Posterior vena cava (tissue), 2 donors: ENCODE results near the gene SLA2. TPM values are rescaled to one million over a fixed set of nuclear protein-coding genes. Genes with fewer than 3 reads are reported as not detected.
"Not testable (repeated sequence)": the region's sequence is repeated elsewhere in the genome, so short reads cannot be mapped to it uniquely, and the experiment has no call there.

ENCODE experiments used
- DNase-seq: peaks from one replicate; pipeline ENCODE4 v3.0.0-alpha.2; 2020; ENCODE audit warnings: low spot score
- intact Hi-C, 2 donors: fragments of 100-400 bp; cut with DNase I; formaldehyde crosslinking; loops; one replicate each; pipeline versions ENCODE4 v1.14.1 to v1.14.2; 2022 to 2023
- long read RNA-seq, 2 donors: library from polyadenylated mRNA; unstranded; transcript quantifications; one replicate each; pipeline ENCODE4 v2.0.0, GENCODE V29; 2020 to 2021
- total RNA-seq, 2 donors: library from RNA; stranded (reverse); fragmentation: NEBNext Ultra II Directional; extraction: Animal tissue kit (Norgen Biotek cat#: 25700); gene quantifications; one replicate each; pipeline ENCODE4 v1.2.1, GENCODE V29; 2021
- donor health status: DM: yes; HTN: yes; CAD: no.
- donor health status: DM: yes; HTN: yes; CAD: no.

The SLA2 gene, protein sequence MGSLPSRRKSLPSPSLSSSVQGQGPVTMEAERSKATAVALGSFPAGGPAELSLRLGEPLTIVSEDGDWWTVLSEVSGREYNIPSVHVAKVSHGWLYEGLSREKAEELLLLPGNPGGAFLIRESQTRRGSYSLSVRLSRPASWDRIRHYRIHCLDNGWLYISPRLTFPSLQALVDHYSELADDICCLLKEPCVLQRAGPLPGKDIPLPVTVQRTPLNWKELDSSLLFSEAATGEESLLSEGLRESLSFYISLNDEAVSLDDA
- total RNA-seq = under 1 TPM; 0.38 to 0.46 TPM
- long read RNA-seq, donor 1, partial matches to known transcripts = 0 of 1 reads
- long read RNA-seq, donor 1, other reads (novel, unspliced or antisense) = 1 of 1 reads
- long read RNA-seq, donor 2 = 0 reads

DNA sequence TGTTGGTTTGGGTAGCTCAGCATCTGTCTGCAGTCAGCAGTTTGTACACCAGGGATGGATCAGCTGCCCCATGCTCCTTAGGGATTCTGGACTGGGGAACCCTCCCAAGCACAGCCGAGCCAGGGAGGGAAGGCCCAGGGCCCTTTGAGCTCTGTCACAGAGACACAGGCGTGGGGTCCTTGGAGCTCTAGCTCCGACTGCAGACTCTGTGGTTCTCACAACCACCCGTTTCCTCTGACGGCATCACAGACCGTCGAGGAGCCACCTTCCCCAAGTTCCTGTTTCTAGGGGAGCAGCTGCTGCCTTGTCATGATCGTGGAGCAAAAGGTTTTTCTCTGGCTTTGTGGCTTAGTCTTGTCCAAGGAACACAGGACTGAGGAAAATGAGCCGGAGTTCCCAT lies at the start of gene SLA2:
Gene SLA2, minus strand, starts transcription at position 199 of the 400 bp plus-strand sequence. CDS start 4,861 bp downstream, outside the sequence.
- no peak for DNase-seq
- intact Hi-C loops = no loop called here

DNA sequence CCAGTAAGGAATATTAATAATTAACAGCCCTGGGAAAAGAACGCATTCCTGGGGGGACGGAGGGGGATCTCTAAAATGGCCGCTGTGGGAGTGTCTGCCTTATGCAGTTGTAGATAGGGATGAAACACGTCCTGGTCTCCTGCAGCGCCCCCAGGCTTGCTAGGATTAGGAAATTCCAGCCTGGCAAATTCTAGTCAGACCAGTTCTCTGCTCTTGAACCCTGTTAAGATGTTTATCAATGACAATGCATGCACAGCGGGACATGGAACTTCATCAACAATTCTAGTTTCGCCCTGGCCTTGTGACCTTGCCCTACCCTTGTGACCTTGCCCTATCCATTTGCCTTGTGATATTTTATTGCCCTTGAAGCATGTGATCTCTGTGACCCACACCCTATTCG lies 49.5 kb upstream of the SLA2 start:
- DNase-seq, intact Hi-C loops: not testable (repeated sequence)

DNA sequence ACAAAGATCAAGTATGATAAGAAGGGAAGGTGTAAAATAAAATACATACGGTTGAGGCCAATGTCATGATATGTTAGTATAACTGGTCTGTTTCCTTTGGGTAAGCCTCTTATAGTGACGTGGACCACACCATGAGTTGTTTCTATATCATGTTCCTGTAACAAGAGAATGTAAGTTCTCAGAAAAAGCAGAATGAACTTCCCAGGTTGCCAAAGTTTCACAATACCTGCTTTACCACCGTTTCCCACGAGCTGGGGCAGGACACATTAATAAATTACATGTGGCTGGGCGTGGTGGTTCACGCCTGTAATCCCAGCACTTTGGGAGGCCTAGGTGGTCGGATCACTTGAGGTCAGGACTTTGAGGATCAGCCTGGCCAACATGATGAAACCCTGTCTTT lies 42.6 kb upstream of the SLA2 start:
- intact Hi-C loops = loop anchor here in 1 of 2 donors (5.0 kb wide), 1 partner anchor 456 kb away; no protein-coding TSS in a partner anchor

DNA sequence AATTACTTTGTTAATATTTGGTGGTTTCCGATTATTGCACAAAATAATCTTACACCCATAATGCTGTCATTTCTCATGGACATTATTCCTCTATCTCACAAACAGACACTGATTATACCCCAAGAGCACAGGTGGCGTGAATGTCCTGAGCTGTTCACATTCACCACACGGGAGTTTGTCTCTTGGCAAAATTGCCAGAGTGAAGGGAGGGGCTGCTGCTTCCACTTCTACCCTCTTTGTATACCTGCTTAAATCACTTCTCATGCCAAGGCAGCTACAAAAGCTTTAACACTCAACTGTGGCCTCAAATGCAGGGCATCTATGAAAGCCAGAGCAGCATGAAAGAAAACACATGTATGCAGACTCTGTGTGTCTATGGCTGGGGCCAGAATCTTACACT lies 41.9 kb upstream of the SLA2 start:
- intact Hi-C loops = loop anchor here in 1 of 2 donors (5.0 kb wide), 1 partner anchor 456 kb away; no protein-coding TSS in a partner anchor

More for the DNA sequence above, 42.6 kb upstream of the SLA2 start:
- DNase-seq = no peak

DNA sequence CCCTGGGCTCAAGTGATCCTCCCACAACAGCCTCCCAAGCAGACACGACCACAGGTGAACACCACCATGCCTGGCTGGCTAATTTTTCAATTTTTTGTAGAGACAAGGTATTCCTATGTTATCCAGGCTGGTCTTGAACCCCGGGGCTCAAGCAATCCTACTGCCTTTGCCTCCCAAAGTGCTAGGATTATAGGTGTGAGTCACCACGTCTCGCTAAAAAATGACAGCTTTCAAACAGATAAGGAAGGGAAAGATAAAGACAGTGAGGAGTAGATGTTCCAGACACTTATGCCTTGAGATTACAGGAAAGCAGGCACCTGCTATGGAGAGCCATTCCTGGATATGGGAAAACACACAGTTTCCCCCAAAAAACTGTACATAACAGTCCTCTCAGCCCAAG lies 40.9 kb upstream of the SLA2 start:
- no peak for DNase-seq
- intact Hi-C loops = loop anchor here in 1 of 2 donors (5.0 kb wide), 1 partner anchor 455 kb away; no protein-coding TSS in a partner anchor

More for the DNA sequence above, 41.9 kb upstream of the SLA2 start:
- no peak for DNase-seq

DNA sequence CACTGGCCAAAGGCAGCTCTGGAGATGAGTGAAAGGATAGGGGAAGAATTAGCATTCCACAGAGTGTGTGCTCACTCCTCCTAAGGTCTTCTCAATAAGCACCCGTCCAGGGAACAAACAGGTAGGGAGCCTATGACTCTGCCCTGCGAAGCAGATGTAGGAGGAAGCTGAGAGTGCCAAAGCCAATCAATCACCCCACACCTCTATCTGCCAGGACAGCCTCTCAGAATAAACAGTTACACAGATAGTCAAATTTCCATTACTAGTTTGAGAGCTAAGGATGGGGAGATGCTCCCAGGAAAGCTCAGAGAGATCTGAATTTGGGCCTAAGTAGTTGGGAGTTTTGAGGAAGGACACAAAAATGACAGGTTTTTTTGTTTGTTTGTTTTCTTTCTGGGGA lies 40.5 kb upstream of the SLA2 start:
- intact Hi-C loops = loop anchor here in 1 of 2 donors (5.0 kb wide), 1 partner anchor 454 kb away; no protein-coding TSS in a partner anchor
- no peak for DNase-seq

DNA sequence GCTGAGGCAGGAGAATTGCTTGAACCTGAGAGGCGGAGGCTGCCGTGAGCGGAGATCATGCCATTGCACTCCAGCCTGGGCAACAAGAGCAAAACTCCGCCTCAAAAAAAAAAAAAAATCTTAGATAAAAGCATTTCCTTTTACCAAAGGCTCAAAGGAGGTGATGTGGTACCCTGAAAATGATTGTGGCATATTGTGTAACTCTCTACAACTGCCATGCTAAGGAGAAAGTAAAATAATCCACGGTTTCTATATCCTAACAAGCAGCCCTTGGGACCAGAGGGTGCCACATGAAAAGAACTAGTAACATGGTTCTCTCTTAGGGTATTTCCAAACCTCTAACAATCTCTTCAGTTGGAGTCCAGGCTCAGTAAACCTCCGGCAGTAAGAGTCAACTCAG lies 38.8 kb upstream of the SLA2 start:
- DNase-seq = no peak
- intact Hi-C loops = loop anchor here in 1 of 2 donors (5.0 kb wide), 1 partner anchor 452 kb away; no protein-coding TSS in a partner anchor

DNA sequence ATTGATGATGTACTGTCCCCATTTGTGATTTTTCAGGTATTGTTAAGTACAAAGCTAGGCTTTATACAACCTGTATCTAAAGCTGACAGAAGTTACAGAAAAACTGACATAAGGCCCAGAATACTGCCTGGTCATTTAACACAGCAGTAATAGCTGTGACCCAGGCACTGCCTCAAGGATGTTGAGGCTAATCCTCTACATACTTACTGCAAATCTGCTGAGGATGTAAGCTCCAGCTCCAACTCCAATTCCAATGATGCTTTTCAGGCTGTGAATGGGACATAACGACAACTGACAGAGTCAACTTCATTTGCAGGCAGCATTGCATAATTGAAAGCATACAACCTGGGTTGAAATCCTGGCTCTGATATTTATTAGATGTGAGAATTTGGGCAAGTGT lies 36.3 kb upstream of the SLA2 start:
- no peak for DNase-seq
- intact Hi-C loops = no loop called here

DNA sequence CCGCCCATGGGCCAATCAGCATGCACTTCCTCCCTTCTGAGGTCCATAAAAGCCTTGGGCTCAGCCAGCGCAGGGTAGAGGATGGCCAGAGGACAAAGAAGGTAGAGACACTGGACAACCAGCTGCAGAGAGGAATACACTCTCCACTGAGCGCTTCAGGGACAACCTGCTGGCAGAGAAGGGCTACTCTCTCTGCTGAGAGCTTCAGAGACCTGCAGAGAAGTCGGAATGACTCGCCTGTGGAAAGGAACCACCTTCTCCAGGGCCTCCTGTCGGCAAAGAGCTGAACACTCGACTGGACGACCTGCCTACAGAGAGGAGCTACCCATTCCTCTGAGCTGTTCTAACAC lies 31.4 kb upstream of the SLA2 start:
- no peak for DNase-seq
- intact Hi-C loops = no loop called here

DNA sequence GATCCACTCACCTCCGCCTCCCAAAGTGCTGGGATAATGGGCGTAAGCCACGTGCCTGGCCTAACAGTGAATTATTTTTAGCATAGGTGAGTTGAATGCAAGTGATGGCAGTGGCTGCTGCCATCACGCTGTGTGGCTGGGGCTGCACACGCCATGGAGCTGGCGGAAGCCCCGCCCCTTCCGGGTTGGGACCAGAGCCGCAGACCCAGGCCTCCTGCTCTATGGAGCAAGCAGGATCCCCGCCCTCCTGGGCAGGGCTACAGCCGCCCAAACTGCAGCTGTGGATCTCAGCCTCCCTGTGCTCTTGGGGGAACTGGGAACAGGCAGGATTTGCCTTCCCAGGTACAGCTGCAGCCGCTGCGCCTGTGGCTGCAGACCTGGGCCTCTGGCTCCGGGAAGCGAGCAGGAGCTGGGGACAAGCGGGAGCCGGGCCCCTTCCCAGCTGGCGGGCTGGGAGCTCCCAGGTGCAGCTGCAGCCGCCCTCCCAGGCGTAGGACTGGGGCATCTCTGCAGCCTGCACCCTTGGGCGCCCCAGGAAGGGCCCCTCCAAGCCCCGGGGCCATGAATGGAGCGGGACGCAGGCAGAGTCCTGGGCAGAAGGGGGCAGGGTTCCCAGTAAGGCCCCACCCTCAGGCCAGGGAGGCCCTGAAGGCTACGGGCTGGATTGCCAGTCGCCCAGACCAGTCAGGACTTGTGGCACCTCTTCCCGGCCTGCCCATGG lies 30.9 kb upstream of the SLA2 start:
- intact Hi-C loops = no loop called here
- DNase-seq = no peak

DNA sequence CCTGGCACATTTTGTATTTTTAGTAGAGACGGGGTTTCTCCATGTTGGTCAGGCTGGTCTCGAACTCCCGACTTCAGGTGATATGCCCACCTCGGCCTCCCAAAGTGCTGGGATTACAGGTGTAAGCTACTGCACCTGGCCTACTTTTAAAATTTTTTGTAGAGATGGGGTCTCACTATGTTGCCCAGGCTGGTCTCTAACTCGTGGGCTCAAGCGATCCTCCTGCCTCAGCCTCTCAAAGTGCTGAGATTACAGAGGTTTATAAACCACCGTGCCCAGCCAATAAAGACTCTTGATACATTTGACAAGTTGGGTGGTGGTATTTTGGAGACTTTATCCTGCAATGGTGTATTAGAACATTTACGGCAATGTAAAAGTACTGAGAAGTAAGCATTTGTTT lies 29.5 kb upstream of the SLA2 start:
- DNase-seq, intact Hi-C loops: not testable (repeated sequence)

DNA sequence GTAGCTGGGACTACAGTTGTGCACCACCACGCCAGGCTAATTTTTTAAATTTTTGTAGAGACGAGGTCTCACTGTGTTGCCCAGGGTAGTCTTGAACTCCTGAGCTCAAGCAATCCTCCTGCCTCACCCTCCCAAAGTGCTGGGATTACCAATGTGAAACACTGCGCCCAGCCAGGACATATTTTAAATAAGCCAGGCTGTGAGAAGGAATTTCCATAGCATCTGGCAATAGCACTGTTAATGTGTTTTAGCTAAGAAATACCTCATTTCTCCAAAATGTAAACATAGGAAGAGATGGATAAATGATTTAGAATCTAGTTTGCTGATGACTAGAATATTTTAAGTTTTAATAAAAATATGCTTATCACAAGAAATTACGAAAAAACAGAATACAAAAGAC lies 27.0 kb upstream of the SLA2 start:
- no peak for DNase-seq
- intact Hi-C loops = no loop called here

DNA sequence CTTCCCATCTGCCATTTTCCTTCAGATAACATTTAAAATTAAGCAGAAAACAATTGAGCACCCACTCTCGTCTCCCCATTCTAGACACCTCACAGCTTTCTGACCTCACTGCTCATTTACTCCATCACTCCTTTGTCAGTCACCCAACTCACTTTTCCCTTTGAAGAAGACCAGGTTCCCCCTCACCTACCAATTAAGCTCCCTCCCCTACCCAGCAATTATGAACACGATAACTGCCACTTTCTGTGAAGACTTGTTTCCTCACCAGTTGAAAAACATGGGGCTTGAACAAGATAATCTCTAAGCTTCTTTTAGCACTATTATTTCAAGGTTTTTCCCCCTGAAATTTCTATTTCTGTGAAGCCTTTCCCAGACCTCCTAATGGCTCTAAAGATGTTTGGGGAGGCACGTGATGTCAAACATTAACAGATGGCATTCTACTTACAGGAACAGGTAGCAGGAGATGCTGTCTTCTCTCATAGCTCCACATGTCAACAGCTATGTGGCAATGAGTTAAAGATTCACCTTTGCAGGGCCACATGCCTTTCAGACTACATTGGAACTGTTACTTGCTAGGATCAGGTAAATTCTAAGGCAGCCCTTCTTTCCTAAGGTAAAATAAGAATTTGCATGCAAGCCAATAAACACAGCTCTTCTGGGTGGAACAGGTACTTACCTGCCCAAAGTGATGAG lies 24.8 kb upstream of the SLA2 start:
- intact Hi-C loops = loop anchor here in 1 of 2 donors (1.0 kb wide), 1 partner anchor 36 kb away; no protein-coding TSS in a partner anchor
- no peak for DNase-seq

DNA sequence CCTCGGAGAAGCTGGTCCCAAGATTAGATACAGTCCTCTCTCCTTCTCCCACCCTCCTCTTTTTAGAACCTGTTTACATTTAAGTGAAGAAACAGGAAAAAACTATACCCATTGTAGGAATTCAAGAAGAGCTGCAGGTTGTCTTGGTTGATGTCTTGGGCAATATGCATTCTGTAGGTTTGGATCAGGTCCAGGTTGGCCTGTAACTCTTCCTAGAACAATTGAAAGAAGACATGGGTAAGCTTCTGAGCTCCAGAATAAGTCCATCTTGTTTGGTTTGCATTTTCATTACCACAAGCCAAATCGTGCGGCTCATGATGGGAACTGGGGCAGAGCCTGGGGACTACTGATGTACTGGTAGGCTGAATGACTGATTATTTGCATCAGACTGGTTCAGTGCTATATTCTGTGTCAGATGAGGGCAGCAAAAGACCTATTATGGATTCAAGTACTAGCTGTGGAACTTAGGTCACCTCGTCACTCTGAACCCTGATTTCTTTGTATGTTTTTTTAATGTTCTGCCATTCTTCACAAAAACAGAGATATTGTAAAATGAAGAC lies 20.3 kb upstream of the SLA2 start:
- DNase-seq = no peak
- intact Hi-C loops = no loop called here

DNA sequence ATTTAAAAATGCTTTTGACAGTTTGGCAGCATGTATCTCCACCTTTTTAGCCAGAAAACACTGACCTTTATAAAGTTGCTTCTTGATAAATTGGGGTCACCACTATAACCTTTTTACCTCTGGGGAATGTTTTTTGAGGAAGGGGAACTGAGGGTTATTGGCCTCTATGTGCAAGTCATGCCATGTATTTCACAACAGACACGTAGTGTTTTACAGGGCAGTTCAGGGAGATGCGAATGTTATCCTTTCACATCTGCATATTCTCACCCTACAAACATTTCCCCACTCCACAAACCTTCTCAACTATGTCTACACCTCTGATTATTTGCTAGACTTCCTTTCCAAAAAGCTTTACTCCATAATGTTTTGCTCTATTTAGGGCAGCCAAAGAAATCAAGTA lies 17.0 kb upstream of the SLA2 start:
- intact Hi-C loops = no loop called here
- DNase-seq = no peak

DNA sequence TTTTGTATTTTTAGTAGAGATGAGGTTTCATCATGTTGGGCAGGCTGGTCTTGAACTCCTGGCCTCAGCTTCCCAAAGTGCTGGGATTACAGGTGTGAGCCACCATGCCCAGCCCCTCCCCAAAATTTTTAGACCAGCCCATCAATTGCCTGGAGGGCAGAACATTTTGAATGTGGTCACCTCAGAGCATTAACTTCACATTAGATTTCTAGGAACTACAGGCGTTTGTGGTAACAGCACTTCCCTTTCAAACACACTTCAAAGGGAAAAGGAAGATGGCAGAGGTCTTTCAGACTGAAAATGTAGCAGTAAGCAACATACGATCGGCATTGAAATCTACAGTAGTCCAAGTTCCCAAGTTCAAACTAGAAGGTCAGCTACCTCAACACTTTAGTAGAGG lies 12.3 kb upstream of the SLA2 start:
- intact Hi-C loops = no loop called here
- peak; percentile 12 for DNase-seq

DNA sequence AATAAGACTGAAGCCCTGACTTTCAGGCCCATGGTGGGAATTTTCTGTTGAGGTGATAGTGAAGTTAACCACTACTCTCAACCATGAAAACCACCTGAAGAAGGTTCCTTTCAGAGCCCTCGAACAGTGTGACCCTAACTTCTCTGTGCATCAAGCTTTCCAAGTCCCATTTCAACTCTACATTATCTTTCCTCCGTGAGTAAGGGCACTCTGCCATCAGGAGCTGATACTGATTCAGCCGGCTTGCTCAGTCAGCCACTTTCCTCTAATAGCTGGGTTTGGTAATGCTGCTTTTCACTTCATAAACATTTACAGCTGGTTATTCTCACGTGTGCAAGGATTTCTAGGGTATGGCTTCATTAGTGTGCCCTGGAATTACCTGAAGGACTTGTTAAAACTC lies 10.7 kb upstream of the SLA2 start:
- intact Hi-C loops = no loop called here
- no peak for DNase-seq

DNA sequence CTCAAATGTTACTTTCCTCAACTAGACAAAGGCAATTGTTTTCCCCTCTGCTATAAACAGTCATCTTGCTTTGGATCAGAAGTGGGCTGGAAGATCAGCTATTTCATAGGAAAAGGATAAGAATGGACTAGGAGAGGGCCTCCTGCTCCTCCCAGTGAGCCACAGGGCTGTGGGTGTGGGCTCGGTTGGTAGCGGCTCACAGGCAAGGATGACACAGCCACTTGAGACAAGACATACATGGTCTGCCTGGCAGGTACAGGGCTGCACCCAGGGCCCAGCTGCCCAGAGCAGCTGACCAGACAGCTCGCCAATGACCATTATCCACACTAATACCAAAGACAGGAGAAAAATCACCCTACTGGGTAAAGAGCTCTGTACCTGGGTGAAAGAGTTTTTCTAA lies 9.0 kb upstream of the SLA2 start:
- peak; percentile 28 for DNase-seq
- intact Hi-C loops = no loop called here

DNA sequence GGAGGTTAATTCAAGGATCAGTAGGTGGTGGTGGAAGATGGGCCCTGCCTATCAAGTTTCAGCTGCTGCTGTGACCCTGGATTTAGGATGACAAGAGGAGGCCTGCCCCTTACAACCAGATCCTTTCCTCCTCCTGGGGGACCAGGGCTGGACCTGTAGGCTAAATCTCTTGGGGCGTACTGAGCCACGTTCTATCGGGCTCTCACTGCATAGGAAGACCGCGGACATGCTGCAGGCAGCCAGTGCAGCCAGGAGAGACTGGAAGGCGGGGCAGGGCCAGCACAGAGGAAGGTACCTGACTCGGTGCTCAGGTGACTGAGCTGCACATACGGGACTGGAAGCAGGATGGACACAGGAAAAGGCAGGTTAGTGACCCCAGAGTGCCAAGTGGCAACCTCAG lies 8.5 kb upstream of the SLA2 start:
- intact Hi-C loops = no loop called here
- peak; percentile 37 for DNase-seq

DNA sequence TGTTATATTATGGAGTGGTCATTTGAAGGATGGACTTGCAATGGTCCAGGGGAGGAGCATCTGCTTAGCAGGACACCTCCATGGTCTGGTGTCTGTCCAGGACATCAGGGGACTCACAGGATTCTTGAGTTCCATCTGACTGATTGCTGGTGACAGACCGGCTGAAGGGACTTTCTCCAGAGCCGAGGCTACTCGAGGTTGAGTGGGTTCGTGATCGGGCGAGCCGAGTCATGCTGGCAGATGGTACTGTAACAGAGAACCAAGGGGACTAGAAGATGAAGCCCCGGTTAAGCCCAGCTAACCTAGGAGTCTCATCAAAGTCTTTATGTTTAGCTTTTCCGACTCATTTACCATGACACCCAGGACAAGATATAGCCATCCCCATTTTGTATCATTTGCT lies 7.5 kb upstream of the SLA2 start:
- no peak for DNase-seq
- intact Hi-C loops = no loop called here
